Testis (tissue), 3 donors: ENCODE data around the gene PAFAH1B1. TPM values are rescaled to one million over a fixed set of nuclear protein-coding genes. Genes with fewer than 3 reads are reported as not detected.
"Not testable (repeated sequence)": the region's sequence is repeated elsewhere in the genome, so short reads cannot be mapped to it uniquely, and the experiment has no call there.

ENCODE experiments used
- DNase-seq: peaks from one replicate; pipeline ENCODE4 v3.0.0-alpha.2; 2019
- H3K27ac ChIP-seq, 2 donors: fragments of 200-600 bp; sonication (generic); one replicate each; pipeline ENCODE4 v1.5.1; 2019
- H3K27me3 ChIP-seq: fragments of 200-600 bp; sonication (generic); one replicate; pipeline ENCODE4 v1.5.1; 2019
- H3K36me3 ChIP-seq: fragments of 200-600 bp; sonication (generic); one replicate; pipeline ENCODE4 v1.5.1; 2017; ENCODE audit warnings: low read depth; ENCODE audit errors: missing control alignments
- H3K4me1 ChIP-seq: fragments of 200-600 bp; sonication (generic); one replicate; pipeline ENCODE4 v1.5.1; 2019
- H3K4me3 ChIP-seq, 2 donors: fragments of 200-600 bp; sonication (generic); one replicate each; pipeline ENCODE4 v1.5.1; 2017 to 2019
- H3K9me3 ChIP-seq: fragments of 200-600 bp; sonication (generic); one replicate; pipeline ENCODE4 v1.5.1; 2017
- CTCF ChIP-seq, 3 experiments: fragments of 450-650 bp in 2 of 3; fragments of 200-600 bp in 1 of 3; sonication (generic) in 1 of 3; IDR thresholded peaks; one replicate each; pipeline ENCODE4 v1.5.1; 2016 to 2019; ENCODE audit warnings: antibody characterized with exemption in 3 of 3, mild to moderate bottlenecking in 2 of 3, moderate library complexity in 1 of 3
- POLR2A ChIP-seq: fragments of 450-650 bp; IDR thresholded peaks from one replicate; pipeline ENCODE4 v1.6.1; 2017; ENCODE audit warnings: antibody characterized with exemption, mild to moderate bottlenecking, moderate library complexity
- WGBS, 2 donors: methylation state at CpG; one replicate each; pipeline ENCODE4 v1.1.5; 2018; 5-methylcytosine and 5-hydroxymethylcytosine counted together
- intact Hi-C: fragments of 100-400 bp; cut with DNase I; formaldehyde crosslinking; loops from one replicate; pipeline ENCODE4 v1.15.1; 2023; ENCODE audit warnings: low total_unique reads
- polyA plus RNA-seq: library from polyadenylated mRNA; stranded (reverse); fragments of 350-450 nt; fragmentation: Illumina TruSeq; extraction: RNeasy Lipid Tissue Mini Kit (QIAGEN cat#74804); gene quantifications from one replicate; pipeline ENCODE4 v1.2.3, GENCODE V29; 2014; ENCODE audit warnings: low read depth, low replicate concordance; ENCODE audit not compliant: insufficient read depth
- total RNA-seq, 2 donors: library from RNA; depleted of rRNA; stranded (reverse); fragments of >200 nt; gene quantifications; one replicate each; pipeline ENCODE4 v1.2.3, GENCODE V29; 2016

The PAFAH1B1 gene
- total and polyA plus RNA-seq, 3 donors from 2014 or later, result 157 to 597 (median 225) TPM

GRCh38 chr17:2611627-2612026 is 18.2 kb downstream of the PAFAH1B1 start:
- H3K27me3 ChIP-seq, result no peaks in the 10 kb centered on the region
- 69 to 70% methylated on average over 7 of the region's 7 CpGs for WGBS, 2 donors
- no peak overlapping the region for H3K27ac ChIP-seq
- no peak for DNase-seq
- H3K4me1 ChIP-seq, result peaks cover 5% of the 10 kb centered on the region
- H3K36me3 ChIP-seq, result no peaks in the 10 kb centered on the region
- no peak for TF ChIP-seq CTCF (IDR thresholded peaks at IDR 0.05)
- no peak for TF ChIP-seq POLR2A
- intact Hi-C loops, result no loop called here
- H3K9me3 ChIP-seq, result no peaks in the 10 kb centered on the region
- H3K4me3 ChIP-seq, result no peak overlapping the region

GRCh38 chr17:2612630-2613029 is 19.2 kb downstream of the PAFAH1B1 start:
- DNase-seq, result no peak
- Histone ChIP-seq H3K27me3 (no peaks in the 10 kb centered on the region), H3K36me3 (no peaks in the 10 kb centered on the region), H3K4me3 (no peak overlapping the region), H3K27ac (no peak overlapping the region), H3K9me3 (no peaks in the 10 kb centered on the region), H3K4me1 (peaks cover 5% of the 10 kb centered on the region)
- TF ChIP-seq CTCF (IDR thresholded peaks at IDR 0.05) (no peak), POLR2A (no peak)
- 95 to 96% methylated on average over 7 of the region's 7 CpGs for WGBS, 2 donors
- intact Hi-C loops, result no loop called here

- H3K4me3 ChIP-seq, result no peak overlapping the region
- no peak overlapping the region for H3K27ac ChIP-seq
- 88 to 89% methylated on average over 7 to 15 of the region's 17 CpGs for WGBS, 2 donors
- DNase-seq, result no peak
- no peaks in the 10 kb centered on the region for H3K27me3 ChIP-seq
- H3K36me3 ChIP-seq, result no peaks in the 10 kb centered on the region
- TF ChIP-seq CTCF (IDR thresholded peaks at IDR 0.05) (no peak), POLR2A (no peak)
- H3K9me3 ChIP-seq, result no peaks in the 10 kb centered on the region
- intact Hi-C loops, result no loop called here
- H3K4me1 ChIP-seq, result peaks cover 5% of the 10 kb centered on the region
Observed at GRCh38 chr17:2613089-2613808, 19.8 kb downstream of the PAFAH1B1 start.

- 83 to 91% methylated on average over 4 of the region's 4 CpGs for WGBS, 2 donors
- TF ChIP-seq CTCF (IDR thresholded peaks at IDR 0.05) (no peak), POLR2A (no peak)
- Histone ChIP-seq H3K9me3 (no peaks in the 10 kb centered on the region), H3K36me3 (no peaks in the 10 kb centered on the region), H3K4me3 (no peak overlapping the region), H3K27me3 (no peaks in the 10 kb centered on the region), H3K4me1 (peaks cover under 1% of the 10 kb centered on the region), H3K27ac (no peak overlapping the region)
- no peak for DNase-seq
- intact Hi-C loops, result no loop called here
Observed at GRCh38 chr17:2615882-2616281, 22.4 kb downstream of the PAFAH1B1 start.

- 86 to 89% methylated on average over 3 of the region's 3 CpGs for WGBS, 2 donors
Observed at GRCh38 chr17:2621241-2621640, 27.8 kb downstream of the PAFAH1B1 start.

GRCh38 chr17:2621951-2622405 is 28.5 kb downstream of the PAFAH1B1 start:
- H3K27me3 ChIP-seq, H3K4me1 ChIP-seq, H3K9me3 ChIP-seq, H3K27ac ChIP-seq, H3K4me3 ChIP-seq, H3K36me3 ChIP-seq, DNase-seq, intact Hi-C loops: not testable (repeated sequence)
- 84 to 89% methylated on average over 4 of the region's 4 CpGs for WGBS, 2 donors

More at GRCh38 chr17:2621241-2621640, 27.8 kb downstream of the PAFAH1B1 start:
- Histone ChIP-seq H3K4me3 (no peak overlapping the region), H3K4me1 (no peaks in the 10 kb centered on the region), H3K36me3 (no peaks in the 10 kb centered on the region), H3K27ac (no peak overlapping the region), H3K27me3 (no peaks in the 10 kb centered on the region), H3K9me3 (no peaks in the 10 kb centered on the region)
- intact Hi-C loops, result no loop called here
- TF ChIP-seq CTCF (IDR thresholded peaks at IDR 0.05) (no peak), POLR2A (no peak)
- DNase-seq, result no peak

GRCh38 chr17:2622721-2623301 is 29.4 kb downstream of the PAFAH1B1 start:
- H3K36me3 ChIP-seq, H3K9me3 ChIP-seq, intact Hi-C loops, DNase-seq, H3K27ac ChIP-seq, H3K27me3 ChIP-seq, H3K4me1 ChIP-seq, H3K4me3 ChIP-seq: not testable (repeated sequence)
- 85 to 92% methylated on average over 3 to 4 of the region's 4 CpGs for WGBS, 2 donors
